ENCODE data around the gene PPP1R12C. TPM values are rescaled to one million over a fixed set of nuclear protein-coding genes. Genes with fewer than 3 reads are reported as not detected.

The PPP1R12C gene
- total RNA-seq, 1 experiment from 2014 or later, result 158 TPM

DNA sequence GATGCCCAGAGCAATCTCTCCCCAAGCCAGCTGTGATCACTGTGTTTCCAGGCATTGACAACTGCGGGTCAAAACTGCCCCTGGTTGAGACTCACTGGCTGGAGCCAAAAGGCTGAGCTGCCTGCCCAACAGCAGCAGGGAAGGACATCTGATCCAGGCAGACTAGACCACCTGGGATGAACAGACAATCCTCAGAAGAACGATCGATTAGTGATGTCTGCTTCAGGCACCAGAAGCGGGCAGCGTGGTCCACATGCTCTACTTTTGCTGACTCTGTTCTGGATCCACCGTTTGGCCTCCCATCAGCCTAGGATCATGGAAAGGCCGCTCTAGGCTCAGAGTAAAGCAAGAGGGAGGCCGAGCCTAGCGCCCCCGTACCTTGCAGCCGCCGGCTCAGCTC lies 69.5 kb downstream of the PPP1R12C start:
- DNase-seq (ENCODE audit: low read depth, low spot score), result no peak
- in situ Hi-C loops (cut with HindIII; ENCODE audit: low pct_unique_long_range_greater_than_20kb, low sequenced_read_pairs), result no loop called here
- Histone ChIP-seq H3K36me3 (ENCODE audit: control insufficient read depth, insufficient read depth, low read length) (peaks cover 3% of the 10 kb centered on the region; the same call in 1 of the 2 replicates), H3K4me3 (ENCODE audit: low read depth in 2 of 2, low read length in 2 of 2) (no peak overlapping the region), H3K27me3 (ENCODE audit: control insufficient read depth, insufficient read depth, low read length) (no peaks in the 10 kb centered on the region), H3K4me1 (ENCODE audit: control insufficient read depth, insufficient read depth, low read length) (no peaks in the 10 kb centered on the region), H3K27ac (ENCODE audit: low read length) (no peak overlapping the region), H3K9me3 (ENCODE audit: control insufficient read depth, insufficient read depth, low read depth, low read length) (no peaks in the 10 kb centered on the region)
- no peak for ATAC-seq
- CTCF ChIA-PET, result no interaction called here
- no TSS peak for BruUV-seq (replicated peaks)
- intact Hi-C loops (cut with micrococcal nuclease; ENCODE audit: unreplicated experiment), result no loop called here
- POLR2A ChIA-PET, result no interaction called here
- TF ChIP-seq TCF7L2 (IDR thresholded peaks at IDR 0.05; ENCODE audit: low read depth, low read length), result no peak
- TF ChIP-seq POLR2AphosphoS5 (IDR thresholded peaks at IDR 0.05; ENCODE audit: low read depth, low read length), result no peak
- TF ChIP-seq, protein P1, sequence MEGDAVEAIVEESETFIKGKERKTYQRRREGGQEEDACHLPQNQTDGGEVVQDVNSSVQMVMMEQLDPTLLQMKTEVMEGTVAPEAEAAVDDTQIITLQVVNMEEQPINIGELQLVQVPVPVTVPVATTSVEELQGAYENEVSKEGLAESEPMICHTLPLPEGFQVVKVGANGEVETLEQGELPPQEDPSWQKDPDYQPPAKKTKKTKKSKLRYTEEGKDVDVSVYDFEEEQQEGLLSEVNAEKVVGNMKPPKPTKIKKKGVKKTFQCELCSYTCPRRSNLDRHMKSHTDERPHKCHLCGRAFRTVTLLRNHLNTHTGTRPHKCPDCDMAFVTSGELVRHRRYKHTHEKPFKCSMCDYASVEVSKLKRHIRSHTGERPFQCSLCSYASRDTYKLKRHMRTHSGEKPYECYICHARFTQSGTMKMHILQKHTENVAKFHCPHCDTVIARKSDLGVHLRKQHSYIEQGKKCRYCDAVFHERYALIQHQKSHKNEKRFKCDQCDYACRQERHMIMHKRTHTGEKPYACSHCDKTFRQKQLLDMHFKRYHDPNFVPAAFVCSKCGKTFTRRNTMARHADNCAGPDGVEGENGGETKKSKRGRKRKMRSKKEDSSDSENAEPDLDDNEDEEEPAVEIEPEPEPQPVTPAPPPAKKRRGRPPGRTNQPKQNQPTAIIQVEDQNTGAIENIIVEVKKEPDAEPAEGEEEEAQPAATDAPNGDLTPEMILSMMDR (IDR thresholded peaks at IDR 0.05), result no peak
- no peak for TF ChIP-seq SIN3A (IDR thresholded peaks at IDR 0.05; ENCODE audit: borderline replicate concordance, insufficient read depth, low read depth, low read length)
- TF ChIP-seq, protein P2, sequence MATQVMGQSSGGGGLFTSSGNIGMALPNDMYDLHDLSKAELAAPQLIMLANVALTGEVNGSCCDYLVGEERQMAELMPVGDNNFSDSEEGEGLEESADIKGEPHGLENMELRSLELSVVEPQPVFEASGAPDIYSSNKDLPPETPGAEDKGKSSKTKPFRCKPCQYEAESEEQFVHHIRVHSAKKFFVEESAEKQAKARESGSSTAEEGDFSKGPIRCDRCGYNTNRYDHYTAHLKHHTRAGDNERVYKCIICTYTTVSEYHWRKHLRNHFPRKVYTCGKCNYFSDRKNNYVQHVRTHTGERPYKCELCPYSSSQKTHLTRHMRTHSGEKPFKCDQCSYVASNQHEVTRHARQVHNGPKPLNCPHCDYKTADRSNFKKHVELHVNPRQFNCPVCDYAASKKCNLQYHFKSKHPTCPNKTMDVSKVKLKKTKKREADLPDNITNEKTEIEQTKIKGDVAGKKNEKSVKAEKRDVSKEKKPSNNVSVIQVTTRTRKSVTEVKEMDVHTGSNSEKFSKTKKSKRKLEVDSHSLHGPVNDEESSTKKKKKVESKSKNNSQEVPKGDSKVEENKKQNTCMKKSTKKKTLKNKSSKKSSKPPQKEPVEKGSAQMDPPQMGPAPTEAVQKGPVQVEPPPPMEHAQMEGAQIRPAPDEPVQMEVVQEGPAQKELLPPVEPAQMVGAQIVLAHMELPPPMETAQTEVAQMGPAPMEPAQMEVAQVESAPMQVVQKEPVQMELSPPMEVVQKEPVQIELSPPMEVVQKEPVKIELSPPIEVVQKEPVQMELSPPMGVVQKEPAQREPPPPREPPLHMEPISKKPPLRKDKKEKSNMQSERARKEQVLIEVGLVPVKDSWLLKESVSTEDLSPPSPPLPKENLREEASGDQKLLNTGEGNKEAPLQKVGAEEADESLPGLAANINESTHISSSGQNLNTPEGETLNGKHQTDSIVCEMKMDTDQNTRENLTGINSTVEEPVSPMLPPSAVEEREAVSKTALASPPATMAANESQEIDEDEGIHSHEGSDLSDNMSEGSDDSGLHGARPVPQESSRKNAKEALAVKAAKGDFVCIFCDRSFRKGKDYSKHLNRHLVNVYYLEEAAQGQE (IDR thresholded peaks at IDR 0.05; ENCODE audit: insufficient read depth in 1 of 2, low read depth in 2 of 2, low read length in 1 of 2), result no peak

DNA sequence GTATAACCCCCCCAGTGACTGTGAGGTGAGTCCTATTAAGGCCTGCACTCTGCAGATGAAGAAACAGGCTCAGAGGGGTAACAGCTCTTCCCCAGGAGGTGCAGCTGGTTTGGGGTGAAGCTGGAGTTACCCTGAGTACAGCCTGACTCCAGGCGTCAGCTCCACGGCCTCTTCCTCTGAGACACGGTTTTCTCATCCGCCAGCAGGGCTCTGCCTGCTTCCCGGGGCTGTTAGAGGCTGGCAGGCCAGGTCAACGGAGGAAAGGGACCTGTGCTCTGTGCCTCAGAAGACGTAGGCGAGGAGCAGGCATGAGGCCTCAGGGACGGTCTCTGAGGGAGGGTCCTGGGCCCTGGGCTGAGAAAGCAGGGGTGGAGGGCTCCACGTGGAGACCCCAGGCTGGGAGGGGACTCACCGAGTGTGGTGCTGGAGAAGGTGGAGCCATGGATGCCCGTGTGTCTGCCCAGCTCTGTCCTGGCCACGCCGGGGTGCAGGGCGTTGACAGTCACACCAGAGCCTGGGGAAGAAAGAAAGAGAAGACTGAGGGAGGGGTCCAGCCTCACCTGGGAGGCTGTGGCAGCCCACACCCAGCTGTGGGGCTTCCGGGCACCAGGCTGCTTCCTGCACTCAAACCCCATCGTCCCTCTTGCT lies 70.3 kb downstream of the PPP1R12C start:
- intact Hi-C loops (cut with micrococcal nuclease; ENCODE audit: unreplicated experiment) (no loop called here), in situ Hi-C loops (cut with HindIII; ENCODE audit: low pct_unique_long_range_greater_than_20kb, low sequenced_read_pairs) (no loop called here)
- DNase-seq (ENCODE audit: low read depth, low spot score) (no peak), ATAC-seq (no peak; the same call in 1 of the 2 replicates)
- Histone ChIP-seq H3K9me3 (ENCODE audit: control insufficient read depth, insufficient read depth, low read depth, low read length) (no peaks in the 10 kb centered on the region), H3K27ac (ENCODE audit: low read length) (no peak overlapping the region), H3K4me3 (ENCODE audit: low read depth in 2 of 2, low read length in 2 of 2) (no peak overlapping the region), H3K36me3 (ENCODE audit: control insufficient read depth, insufficient read depth, low read length) (peaks cover 3% of the 10 kb centered on the region; the same call in 1 of the 2 replicates), H3K4me1 (ENCODE audit: control insufficient read depth, insufficient read depth, low read length) (no peaks in the 10 kb centered on the region), H3K27me3 (ENCODE audit: control insufficient read depth, insufficient read depth, low read length) (no peaks in the 10 kb centered on the region)
- POLR2A ChIA-PET, result no interaction called here
- TF ChIP-seq TCF7L2 (IDR thresholded peaks at IDR 0.05; ENCODE audit: low read depth, low read length) (no peak), SIN3A (IDR thresholded peaks at IDR 0.05; ENCODE audit: borderline replicate concordance, insufficient read depth, low read depth, low read length) (no peak), POLR2AphosphoS5 (IDR thresholded peaks at IDR 0.05; ENCODE audit: low read depth, low read length) (no peak)
- TF ChIP-seq, protein P2 (IDR thresholded peaks at IDR 0.05; ENCODE audit: insufficient read depth in 1 of 2, low read depth in 2 of 2, low read length in 1 of 2), result no peak
- TF ChIP-seq, protein P1 (IDR thresholded peaks at IDR 0.05), result no peak
- CTCF ChIA-PET, result no interaction called here
- BruUV-seq (replicated peaks), result no TSS peak
